CD4-positive, alpha-beta T cell treated with Interleukin-2 at 100 ng/mL for 4 hours (primary cell): ENCODE data around the gene DESI2.
"Not testable (repeated sequence)": the region's sequence is repeated elsewhere in the genome, so short reads cannot be mapped to it uniquely, and the experiment has no call there.

ENCODE experiments used
- DNase-seq: peaks from one replicate; pipeline ENCODE4 v3.0.0-alpha.2; 2020; ENCODE audit warnings: low spot score

Gene DESI2

GRCh38 chr1:244654108-244655038 is 1.4 kb downstream of the DESI2 start:
- no peak for DNase-seq

GRCh38 chr1:244655186-244655585 is 2.3 kb downstream of the DESI2 start:
- no peak for DNase-seq

- no peak for DNase-seq
Observed at GRCh38 chr1:244657421-244657820, 4.5 kb downstream of the DESI2 start.

GRCh38 chr1:244659694-244660093 is 6.8 kb downstream of the DESI2 start:
- no peak for DNase-seq

GRCh38 chr1:244660595-244660994 is 7.7 kb downstream of the DESI2 start:
- no peak for DNase-seq

GRCh38 chr1:244661569-244662312 is 8.8 kb downstream of the DESI2 start:
- not testable (repeated sequence) for DNase-seq

- no peak for DNase-seq
Observed at GRCh38 chr1:244662599-244662998, 9.7 kb downstream of the DESI2 start.

GRCh38 chr1:244664353-244664752 is 11.4 kb downstream of the DESI2 start:
- DNase-seq: no peak

GRCh38 chr1:244665771-244666217 is 12.9 kb downstream of the DESI2 start:
- DNase-seq: no peak

GRCh38 chr1:244666672-244667418 is 13.9 kb downstream of the DESI2 start:
- DNase-seq: not testable (repeated sequence)

GRCh38 chr1:244667797-244668196 is 14.9 kb downstream of the DESI2 start:
- no peak for DNase-seq

- no peak for DNase-seq
Observed at GRCh38 chr1:244672946-244673682, 20.2 kb downstream of the DESI2 start.

GRCh38 chr1:244674446-244674845 is 21.5 kb downstream of the DESI2 start:
- DNase-seq: no peak

GRCh38 chr1:244675167-244675566 is 22.2 kb downstream of the DESI2 start:
- DNase-seq: no peak

- no peak for DNase-seq
Observed at GRCh38 chr1:244678697-244679096, 25.8 kb downstream of the DESI2 start.

GRCh38 chr1:244680667-244681066 is 27.7 kb downstream of the DESI2 start:
- no peak for DNase-seq

- DNase-seq: not testable (repeated sequence)
Observed at GRCh38 chr1:244682087-244682486, 29.2 kb downstream of the DESI2 start.

- no peak for DNase-seq
Observed at GRCh38 chr1:244695937-244696336, 43.0 kb downstream of the DESI2 start.

GRCh38 chr1:244699741-244700140 is 46.8 kb downstream of the DESI2 start:
- no peak for DNase-seq

GRCh38 chr1:244700808-244701207 is 47.9 kb downstream of the DESI2 start:
- DNase-seq: no peak

- no peak for DNase-seq
Observed at GRCh38 chr1:244702620-244703019, 49.7 kb downstream of the DESI2 start.

- no peak for DNase-seq
Observed at GRCh38 chr1:244704107-244704506, 51.2 kb downstream of the DESI2 start.
